Colonic mucosa (tissue), 4 donors: Measurements from ENCODE around the gene IBSP. TPM values are rescaled to one million over a fixed set of nuclear protein-coding genes. Genes with fewer than 3 reads are reported as not detected.
A peak's percentile ranks its signal among the peaks of the same experiment; 100 is the strongest.

Experiments
- DNase-seq: peaks from one replicate; pipeline ENCODE4 v3.0.0-alpha.2; 2020
- H3K27ac ChIP-seq: fragments of 200-600 bp; one replicate; pipeline ENCODE4 v1.8.0; 2021
- H3K27me3 ChIP-seq: fragments of 200-600 bp; one replicate; pipeline ENCODE4 v1.8.0; 2021
- H3K36me3 ChIP-seq: fragments of 200-600 bp; one replicate; pipeline ENCODE4 v1.8.0; 2021
- H3K4me1 ChIP-seq: fragments of 200-600 bp; one replicate; pipeline ENCODE4 v1.8.0; 2021; ENCODE audit warnings: mild to moderate bottlenecking
- H3K4me3 ChIP-seq: fragments of 200-600 bp; one replicate; pipeline ENCODE4 v1.8.0; 2021
- H3K9ac ChIP-seq, 2 donors: one replicate each; pipeline ENCODE4 v1.7.0; 2013; ENCODE audit warnings: control low read depth in 2 of 2, low read depth in 2 of 2, low read length in 2 of 2
- H3K9me3 ChIP-seq: fragments of 200-600 bp; one replicate; pipeline ENCODE4 v1.8.0; 2021
- intact Hi-C: fragments of 100-400 bp; cut with DNase I; formaldehyde crosslinking; loops from one replicate; pipeline ENCODE4 v1.14.1; 2022
- total RNA-seq, 2 donors: library from RNA; stranded (reverse); fragmentation: NEBNext Ultra II Directional in 1 of 2; extraction: Animal tissue kit (Norgen Biotek cat#: 25700) in 1 of 2; gene quantifications; one replicate each; pipeline ENCODE4 v1.2.1, GENCODE V29; 2021
- TF ChIP-seq, protein P1 (sequence below): fragments of 200-600 bp; IDR thresholded peaks from one replicate; pipeline ENCODE4 v1.8.0; 2022; ENCODE audit warnings: antibody characterized with exemption, mild to moderate bottlenecking
- donor health status: healthy.
- donor health status: DM: no; HTN: no; CAD: no.
- donor health status: DM: no; HTN: no; CAD: no.

Gene IBSP
- total RNA-seq, 2 donors from 2014 or later = not detected

DNA sequence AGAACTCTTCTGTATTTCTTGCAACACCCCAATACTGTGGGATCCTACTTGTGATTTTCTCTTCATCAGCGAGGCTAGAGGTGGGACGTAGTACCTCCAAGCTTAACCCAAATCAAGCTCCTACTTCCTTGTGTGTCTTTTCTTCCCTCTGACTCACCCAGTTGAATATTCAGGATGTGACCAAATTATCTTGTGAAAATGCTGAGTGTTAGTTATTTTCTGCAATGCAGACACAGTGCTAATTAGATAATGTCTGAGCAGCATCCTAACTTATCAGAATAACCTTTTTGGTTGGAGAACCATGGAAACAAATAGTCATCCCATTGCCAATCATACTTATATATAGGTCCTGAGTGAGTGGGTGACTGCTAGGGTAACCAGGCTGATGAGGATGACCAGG lies 35.8 kb downstream of the IBSP start:
- TF ChIP-seq, protein P1, sequence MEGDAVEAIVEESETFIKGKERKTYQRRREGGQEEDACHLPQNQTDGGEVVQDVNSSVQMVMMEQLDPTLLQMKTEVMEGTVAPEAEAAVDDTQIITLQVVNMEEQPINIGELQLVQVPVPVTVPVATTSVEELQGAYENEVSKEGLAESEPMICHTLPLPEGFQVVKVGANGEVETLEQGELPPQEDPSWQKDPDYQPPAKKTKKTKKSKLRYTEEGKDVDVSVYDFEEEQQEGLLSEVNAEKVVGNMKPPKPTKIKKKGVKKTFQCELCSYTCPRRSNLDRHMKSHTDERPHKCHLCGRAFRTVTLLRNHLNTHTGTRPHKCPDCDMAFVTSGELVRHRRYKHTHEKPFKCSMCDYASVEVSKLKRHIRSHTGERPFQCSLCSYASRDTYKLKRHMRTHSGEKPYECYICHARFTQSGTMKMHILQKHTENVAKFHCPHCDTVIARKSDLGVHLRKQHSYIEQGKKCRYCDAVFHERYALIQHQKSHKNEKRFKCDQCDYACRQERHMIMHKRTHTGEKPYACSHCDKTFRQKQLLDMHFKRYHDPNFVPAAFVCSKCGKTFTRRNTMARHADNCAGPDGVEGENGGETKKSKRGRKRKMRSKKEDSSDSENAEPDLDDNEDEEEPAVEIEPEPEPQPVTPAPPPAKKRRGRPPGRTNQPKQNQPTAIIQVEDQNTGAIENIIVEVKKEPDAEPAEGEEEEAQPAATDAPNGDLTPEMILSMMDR = no peak
- Histone ChIP-seq H3K4me1 (no peaks in the 10 kb centered on the region), H3K27me3 (no peaks in the 10 kb centered on the region), H3K36me3 (no peaks in the 10 kb centered on the region), H3K27ac (no peak overlapping the region), H3K9me3 (no peaks in the 10 kb centered on the region), H3K9ac (no peak overlapping the region), H3K4me3 (no peak overlapping the region)
- intact Hi-C loops = loop anchor here (5.0 kb wide), 1 partner anchor 293 kb away; no protein-coding TSS in a partner anchor
- DNase-seq = no peak

DNA sequence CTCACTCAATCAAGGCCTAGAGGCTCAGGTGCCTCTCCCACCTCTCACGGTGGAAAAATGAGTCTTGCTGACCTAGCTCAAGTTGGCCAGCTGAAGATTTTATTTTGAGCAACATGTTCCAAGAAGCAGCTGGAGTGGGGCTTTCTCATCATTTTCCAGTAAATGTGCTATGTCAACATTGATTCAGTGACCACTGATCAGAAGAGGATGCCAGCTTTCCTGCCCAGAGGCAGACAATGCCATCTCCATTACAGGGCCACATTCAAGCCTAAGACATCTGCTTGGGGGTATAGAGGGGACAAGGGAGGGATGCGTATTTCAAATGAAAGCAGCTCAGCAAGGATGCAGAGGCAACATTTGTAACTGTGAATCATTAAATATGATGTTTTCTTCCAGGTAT lies 36.4 kb downstream of the IBSP start:
- H3K27ac ChIP-seq = no peak overlapping the region
- H3K4me1 ChIP-seq = no peaks in the 10 kb centered on the region
- intact Hi-C loops = loop anchor here (5.0 kb wide), 1 partner anchor 293 kb away; no protein-coding TSS in a partner anchor
- H3K9me3 ChIP-seq = no peaks in the 10 kb centered on the region
- DNase-seq = no peak
- H3K36me3 ChIP-seq = no peaks in the 10 kb centered on the region
- no peaks in the 10 kb centered on the region for H3K27me3 ChIP-seq
- H3K4me3 ChIP-seq = no peak overlapping the region
- TF ChIP-seq, protein P1 = no peak
- no peak overlapping the region for H3K9ac ChIP-seq

DNA sequence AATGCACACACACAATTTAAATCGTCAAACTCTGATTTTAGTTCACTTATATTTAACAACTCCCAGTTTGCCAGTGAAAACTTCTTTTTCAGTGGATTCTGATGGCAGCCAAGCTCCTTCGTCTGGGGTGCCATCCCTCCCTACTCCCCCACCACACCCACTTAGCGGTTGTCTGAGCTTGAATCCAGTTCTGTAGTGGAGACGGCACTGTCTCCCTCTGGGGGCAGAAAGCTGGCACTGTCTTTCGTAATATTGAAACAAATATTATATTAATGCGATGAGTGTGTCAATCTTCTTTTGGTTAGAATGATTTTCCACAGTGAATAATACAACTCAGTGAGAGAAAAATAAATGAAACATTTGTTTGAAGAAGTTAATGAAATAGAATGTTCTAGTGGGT lies 38.9 kb downstream of the IBSP start:
- no peak overlapping the region for H3K27ac ChIP-seq
- H3K9me3 ChIP-seq = no peaks in the 10 kb centered on the region
- H3K27me3 ChIP-seq = no peaks in the 10 kb centered on the region
- TF ChIP-seq, protein P1 = no peak
- H3K4me3 ChIP-seq = no peak overlapping the region
- H3K36me3 ChIP-seq = no peaks in the 10 kb centered on the region
- H3K4me1 ChIP-seq = no peaks in the 10 kb centered on the region
- DNase-seq = no peak
- intact Hi-C loops = loop anchor here (5.0 kb wide), 1 partner anchor 296 kb away; no protein-coding TSS in a partner anchor
- H3K9ac ChIP-seq = no peak overlapping the region

DNA sequence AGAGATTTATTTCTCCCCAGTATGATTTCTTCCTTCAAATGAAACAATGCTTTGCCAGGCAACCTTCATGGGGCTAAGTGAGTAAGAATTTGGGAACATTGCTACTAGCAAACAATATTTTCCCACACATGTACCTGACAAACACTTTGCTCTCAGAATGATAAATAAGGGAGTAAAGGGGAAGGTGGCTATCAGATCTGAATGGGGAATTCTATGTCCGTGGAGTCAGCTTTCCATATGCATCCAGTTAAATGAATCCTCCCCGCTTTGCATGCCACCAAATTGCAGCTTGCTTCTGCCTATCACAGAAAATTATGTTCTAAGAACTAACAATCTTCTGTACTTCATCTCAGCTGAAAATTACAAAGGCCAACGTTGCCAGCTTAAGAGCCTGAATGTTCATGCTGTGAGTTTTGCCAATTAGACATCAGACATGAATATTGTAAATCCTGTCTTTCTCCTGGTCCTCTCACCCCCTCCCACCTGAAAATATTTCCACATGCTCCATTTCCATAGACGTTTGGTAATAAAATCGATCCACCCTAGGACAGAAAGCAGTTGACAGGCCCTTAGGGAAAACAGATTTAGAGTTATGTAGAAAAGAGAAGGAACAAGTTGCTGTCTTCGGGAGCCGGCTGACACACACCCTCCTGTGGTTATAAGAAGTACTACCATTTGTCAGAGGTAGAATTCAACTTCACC lies 39.7 kb downstream of the IBSP start:
- Histone ChIP-seq H3K9me3 (no peaks in the 10 kb centered on the region), H3K27me3 (no peaks in the 10 kb centered on the region), H3K9ac (no peak overlapping the region), H3K27ac (no peak overlapping the region), H3K4me1 (no peaks in the 10 kb centered on the region), H3K4me3 (no peak overlapping the region), H3K36me3 (no peaks in the 10 kb centered on the region)
- TF ChIP-seq, protein P1 = peak; percentile 57
- intact Hi-C loops = loop anchor here (5.0 kb wide), 1 partner anchor 297 kb away; no protein-coding TSS in a partner anchor
- no peak for DNase-seq

DNA sequence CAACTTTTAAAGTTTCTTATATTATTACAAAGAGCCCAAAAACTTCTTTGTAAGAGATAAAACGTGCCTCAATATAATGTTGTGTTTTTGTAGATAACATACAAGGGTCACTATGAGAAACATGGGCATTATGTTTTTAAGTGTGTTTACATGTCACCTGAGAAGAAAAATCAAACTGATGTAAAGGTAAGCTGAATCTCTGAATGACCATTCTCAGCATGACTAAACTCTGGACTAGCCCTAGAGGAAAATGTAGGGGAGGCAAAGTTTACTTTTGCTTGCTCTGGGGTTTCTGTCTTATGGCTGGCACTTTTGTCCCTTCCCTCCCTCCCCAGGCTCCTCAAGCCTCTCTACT lies 40.2 kb downstream of the IBSP start:
- Histone ChIP-seq H3K27ac (no peak overlapping the region), H3K36me3 (no peaks in the 10 kb centered on the region), H3K4me1 (no peaks in the 10 kb centered on the region), H3K27me3 (no peaks in the 10 kb centered on the region), H3K9ac (no peak overlapping the region), H3K9me3 (no peaks in the 10 kb centered on the region), H3K4me3 (no peak overlapping the region)
- intact Hi-C loops = loop anchor here (5.0 kb wide), 1 partner anchor 297 kb away; no protein-coding TSS in a partner anchor
- TF ChIP-seq, protein P1 = no peak
- no peak for DNase-seq
